HG03571 (cell line): ENCODE measurements around the gene HEPHL1.
"Not testable (repeated sequence)": the region's sequence is repeated elsewhere in the genome, so short reads cannot be mapped to it uniquely, and the experiment has no call there.

Experiments
- ATAC-seq: cut with Tn5 transposase; IDR thresholded peaks from one replicate; pipeline ENCODE4 v1.9.1; 2021; ENCODE audit not compliant: unreplicated experiment

HEPHL1 gene

GRCh38 chr11:94147433-94147845 lies 126.3 kb downstream of the HEPHL1 start:
- ATAC-seq, result no peak

GRCh38 chr11:94148189-94148588 lies 127.0 kb downstream of the HEPHL1 start:
- no peak for ATAC-seq

DNA sequence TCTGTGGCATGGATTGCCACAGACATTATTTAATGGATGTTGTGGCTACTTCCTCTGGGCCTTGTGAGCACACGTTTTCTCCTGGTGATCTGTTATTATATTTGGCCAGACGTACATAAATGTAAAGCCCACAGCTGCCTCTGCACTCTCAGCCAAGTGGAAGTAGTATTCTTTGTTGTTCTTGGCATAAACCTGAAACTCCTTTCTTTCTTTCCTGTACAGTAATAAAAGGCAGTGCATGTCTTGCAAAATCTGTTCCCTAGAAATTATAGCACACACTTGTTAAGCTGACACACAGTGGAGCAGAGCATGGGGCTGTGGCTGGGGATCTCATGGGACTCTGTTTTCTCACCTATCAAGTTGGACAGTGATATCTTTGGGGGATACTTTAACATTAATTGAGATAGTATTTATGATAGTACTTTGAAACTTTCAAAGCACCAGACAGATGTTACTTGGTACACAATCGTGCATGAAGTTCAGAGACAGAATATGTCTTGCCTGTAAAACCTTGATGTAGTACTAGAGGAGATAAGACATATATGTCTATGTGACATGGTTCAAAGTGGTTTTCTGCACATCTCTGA lies 128.4 kb downstream of the HEPHL1 start:
- no peak for ATAC-seq

GRCh38 chr11:94150056-94150455 lies 128.9 kb downstream of the HEPHL1 start:
- ATAC-seq, result no peak

DNA sequence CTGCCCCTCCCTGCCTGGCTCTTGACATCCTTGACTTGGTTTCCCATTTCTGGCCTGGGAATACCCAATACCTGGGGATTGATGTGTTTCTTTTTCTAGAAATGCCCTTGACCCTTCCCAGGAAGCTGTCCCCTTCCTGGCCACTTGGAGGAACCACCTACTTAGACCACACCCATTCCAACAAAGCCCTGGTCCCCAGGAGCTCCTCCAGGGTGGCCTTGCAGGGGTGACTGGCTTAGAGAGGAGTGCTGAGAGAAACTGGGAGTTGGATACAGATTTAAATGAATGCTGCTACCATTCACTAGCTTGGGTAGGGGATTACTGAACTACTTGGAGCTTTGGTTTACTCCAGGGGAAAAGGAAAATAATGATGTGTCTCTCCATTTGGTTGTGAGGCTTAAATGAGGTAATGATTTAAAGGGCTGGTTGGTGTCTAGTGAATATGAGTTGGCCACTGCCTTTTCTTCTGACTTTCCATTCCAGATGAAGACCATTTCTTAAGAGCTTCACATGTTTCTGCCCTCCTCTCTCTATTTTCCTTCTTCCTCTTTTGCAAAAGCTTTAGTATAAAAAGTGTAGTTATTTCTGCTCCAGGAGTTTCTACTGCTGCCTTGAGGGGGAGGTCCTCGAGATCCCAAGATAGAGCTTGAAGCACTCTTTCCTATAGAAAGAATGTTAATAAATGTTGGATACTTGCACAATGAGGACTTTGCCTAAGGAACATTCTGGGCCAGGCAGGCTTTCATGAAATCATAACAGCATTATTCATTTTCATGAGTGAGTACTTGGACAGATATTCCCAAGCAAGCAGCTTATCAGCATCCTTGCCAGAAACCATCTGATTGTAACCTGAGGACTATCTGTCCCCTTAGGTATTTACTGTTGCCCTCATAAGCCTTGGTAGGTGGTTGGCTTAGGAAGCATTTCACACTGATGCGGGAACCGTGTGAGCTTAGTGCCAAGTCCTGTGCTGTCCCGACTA lies 129.8 kb downstream of the HEPHL1 start:
- no peak for ATAC-seq

DNA sequence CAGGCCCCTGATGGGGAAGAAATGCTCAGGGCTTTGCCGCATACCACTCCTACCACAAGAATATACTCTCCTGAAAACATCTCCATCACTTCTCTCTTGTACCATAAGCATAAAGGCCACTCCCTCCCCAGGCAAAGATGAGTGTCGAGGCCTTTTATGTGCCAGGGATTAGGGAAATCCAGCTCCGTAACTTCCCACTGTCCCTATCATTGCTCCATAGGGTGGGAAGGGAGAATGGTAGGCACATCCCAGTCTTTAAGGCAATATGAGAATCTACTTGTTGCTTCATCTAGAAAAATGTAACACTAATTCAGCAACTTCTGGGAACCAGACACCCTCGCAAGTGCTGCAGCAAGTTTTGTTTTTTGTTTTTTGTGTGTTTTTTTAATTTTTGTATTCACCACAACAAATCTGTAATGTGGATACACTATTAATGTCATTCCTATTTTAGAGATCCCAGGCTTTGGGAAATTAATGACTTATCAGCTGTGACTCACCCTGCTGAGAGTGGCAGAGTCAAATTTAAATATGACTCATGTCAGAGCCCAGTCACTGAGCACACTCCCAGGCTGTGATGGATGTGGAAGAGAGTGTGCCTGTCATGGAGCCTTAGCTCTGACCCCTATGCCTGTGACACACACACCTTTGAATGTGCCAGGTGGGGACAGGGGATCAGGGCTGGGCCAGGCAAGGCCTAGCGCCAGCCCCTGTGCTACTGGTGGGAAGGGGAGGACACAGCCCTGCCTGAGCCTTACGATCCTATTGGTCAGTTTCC lies 130.9 kb downstream of the HEPHL1 start:
- ATAC-seq, result no peak

DNA sequence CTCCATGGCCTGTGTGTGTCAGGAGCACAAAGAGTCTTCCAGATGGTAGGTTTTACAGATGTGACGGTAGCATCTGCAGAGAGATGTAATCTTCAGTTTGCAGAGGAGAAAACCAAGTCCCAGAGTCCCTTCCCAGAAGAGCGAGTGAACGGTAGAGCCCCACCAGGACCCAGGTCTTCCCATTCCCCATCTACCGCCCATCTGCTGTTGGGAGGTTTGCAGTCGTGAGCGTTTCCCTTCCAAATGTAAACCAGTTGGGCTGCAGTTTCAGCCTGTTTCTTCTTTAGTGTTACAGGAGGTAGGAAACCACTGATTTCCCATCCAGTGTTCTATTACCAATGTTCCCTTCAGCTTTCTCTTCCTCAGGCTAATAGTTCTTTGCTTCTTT lies 131.5 kb downstream of the HEPHL1 start:
- ATAC-seq, result no peak

- no peak for ATAC-seq
Observed at GRCh38 chr11:94153320-94153719, 132.2 kb downstream of the HEPHL1 start.

DNA sequence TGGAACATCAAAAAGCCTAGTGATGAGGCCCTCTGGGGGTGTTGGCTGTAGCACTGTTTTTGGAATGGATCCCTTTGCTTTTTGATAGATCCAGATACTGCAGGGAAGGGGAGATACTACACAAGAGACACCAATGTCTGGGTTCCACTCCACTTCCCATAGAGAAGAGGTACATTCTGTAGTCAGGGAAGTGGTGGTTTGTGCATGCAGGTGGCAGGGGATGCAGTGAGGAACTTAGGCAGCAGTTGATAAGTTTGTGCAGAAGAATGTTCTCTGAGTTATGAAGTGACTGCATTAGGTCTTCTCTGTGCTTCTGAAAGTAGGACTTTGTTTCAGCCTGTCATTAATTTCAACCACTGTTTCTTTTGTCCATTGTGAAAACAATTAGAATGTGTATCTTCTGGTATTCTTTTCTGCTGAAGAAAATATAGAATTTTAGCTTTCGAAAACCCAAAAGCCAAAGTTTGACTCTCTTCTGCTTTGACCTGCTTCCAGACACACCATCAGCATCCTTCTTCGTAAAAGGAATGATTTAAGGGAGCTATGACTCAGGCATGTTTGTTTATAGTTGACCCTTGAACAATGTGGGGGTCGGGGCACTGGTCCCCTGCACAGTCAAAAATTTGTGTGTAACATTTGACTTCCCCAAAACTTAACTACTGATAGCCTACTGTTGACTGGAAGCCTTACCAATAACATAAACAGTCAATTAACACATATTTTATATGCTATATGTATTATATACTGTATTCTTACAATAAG lies 133.1 kb downstream of the HEPHL1 start:
- no peak for ATAC-seq

DNA sequence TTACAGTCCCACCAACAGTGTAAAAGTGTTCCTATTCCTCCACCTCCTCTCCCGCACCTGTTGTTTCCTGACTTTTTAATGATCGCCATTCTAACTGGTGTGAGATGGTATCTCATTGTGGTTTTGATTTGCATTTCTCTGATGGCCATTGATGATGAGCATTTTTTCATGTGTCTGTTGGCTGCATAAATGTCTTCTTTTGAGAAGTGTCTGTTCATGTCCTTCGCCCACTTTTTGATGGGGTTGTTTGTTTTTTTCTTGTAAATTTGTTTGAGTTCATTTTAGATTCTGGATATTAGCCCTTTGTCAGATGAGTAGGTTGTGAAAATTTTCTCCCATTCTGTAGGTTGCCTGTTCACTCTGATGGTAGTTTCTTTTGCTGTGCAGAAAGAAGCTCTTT lies 136.2 kb downstream of the HEPHL1 start:
- ATAC-seq, result not testable (repeated sequence)
